Mesendoderm (in vitro differentiated cells): Measurements from ENCODE around the gene MORF4L2.
"Not testable (repeated sequence)": the region's sequence is repeated elsewhere in the genome, so short reads cannot be mapped to it uniquely, and the experiment has no call there.

ENCODE experiments used
- DNase-seq: peaks from one replicate; pipeline ENCODE4 v3.0.0; 2013
- H2AK5ac ChIP-seq: 2 replicates; pipeline ENCODE4 v1.6.1; 2013; ENCODE audit warnings: low read length, inconsistent platforms
- H2BK120ac ChIP-seq: 2 replicates; pipeline ENCODE4 v1.6.1; 2013; ENCODE audit warnings: low read depth, mild to moderate bottlenecking, low read length, moderate library complexity, mixed read lengths
- H2BK15ac ChIP-seq: replicated peaks from 2 replicates; pipeline ENCODE4 v1.6.1; 2013; ENCODE audit warnings: low read depth, mild to moderate bottlenecking, moderate library complexity
- H2BK5ac ChIP-seq: 2 replicates; pipeline ENCODE4 v1.6.1; 2013; ENCODE audit warnings: low read length, inconsistent platforms
- H3K18ac ChIP-seq: 2 replicates; pipeline ENCODE4 v1.6.1; 2013; ENCODE audit warnings: mild to moderate bottlenecking, low read length, mixed read lengths
- H3K23ac ChIP-seq: one replicate; pipeline ENCODE4 v1.6.1; 2013; ENCODE audit warnings: low read length
- H3K27ac ChIP-seq: 2 replicates; pipeline ENCODE4 v1.5.1; 2013; ENCODE audit warnings: low read depth, mild to moderate bottlenecking, inconsistent platforms, low read length, moderate library complexity
- H3K27me3 ChIP-seq: 2 replicates; pipeline ENCODE4 v1.6.1; 2013; ENCODE audit warnings: low read length, control low read depth, mild to moderate bottlenecking, inconsistent platforms; ENCODE audit not compliant: insufficient read depth, poor library complexity
- H3K36me3 ChIP-seq: 2 replicates; pipeline ENCODE4 v1.6.1; 2013; ENCODE audit warnings: low read length, inconsistent platforms; ENCODE audit not compliant: control insufficient read depth, insufficient read depth
- H3K4ac ChIP-seq: one replicate; pipeline ENCODE4 v1.6.1; 2013; ENCODE audit warnings: low read depth, mild to moderate bottlenecking, low read length, moderate library complexity
- H3K4me1 ChIP-seq: 2 replicates; pipeline ENCODE4 v1.6.1; 2013; ENCODE audit warnings: low read depth, low read length, inconsistent platforms; ENCODE audit not compliant: control insufficient read depth
- H3K4me2 ChIP-seq: 2 replicates; pipeline ENCODE4 v1.6.1; 2013; ENCODE audit warnings: low read length
- H3K4me3 ChIP-seq: 2 replicates; pipeline ENCODE4 v1.5.1; 2013; ENCODE audit warnings: mild to moderate bottlenecking, low read length
- H3K56ac ChIP-seq: one replicate; pipeline ENCODE4 v1.6.1; 2013; ENCODE audit warnings: low read length
- H3K79me1 ChIP-seq: 2 replicates; pipeline ENCODE4 v1.6.1; 2013; ENCODE audit warnings: low read length, inconsistent platforms
- H3K79me2 ChIP-seq: 2 replicates; pipeline ENCODE4 v1.6.1; 2013; ENCODE audit warnings: mild to moderate bottlenecking, low read length; ENCODE audit not compliant: control insufficient read depth, insufficient read depth
- H3K9ac ChIP-seq: 2 replicates; pipeline ENCODE4 v1.6.1; 2013; ENCODE audit warnings: low read length, inconsistent platforms
- H4K5ac ChIP-seq: one replicate; pipeline ENCODE4 v1.6.1; 2013; ENCODE audit warnings: low read length
- H4K8ac ChIP-seq: one replicate; pipeline ENCODE4 v1.6.1; 2013; ENCODE audit warnings: low read depth, mild to moderate bottlenecking, control low read depth, low read length, moderate library complexity
- WGBS: extraction: QIAGEN DNeasy Blood & Tissue Kit; methylation state at CpG from one replicate; pipeline ENCODE4 v1.1.7; 2013; ENCODE audit warnings: low lambda C conversion rate, missing lambda C conversion rate; ENCODE audit not compliant: insufficient coverage; ENCODE audit errors: extremely low coverage; 5-methylcytosine and 5-hydroxymethylcytosine counted together

MORF4L2 gene

DNA sequence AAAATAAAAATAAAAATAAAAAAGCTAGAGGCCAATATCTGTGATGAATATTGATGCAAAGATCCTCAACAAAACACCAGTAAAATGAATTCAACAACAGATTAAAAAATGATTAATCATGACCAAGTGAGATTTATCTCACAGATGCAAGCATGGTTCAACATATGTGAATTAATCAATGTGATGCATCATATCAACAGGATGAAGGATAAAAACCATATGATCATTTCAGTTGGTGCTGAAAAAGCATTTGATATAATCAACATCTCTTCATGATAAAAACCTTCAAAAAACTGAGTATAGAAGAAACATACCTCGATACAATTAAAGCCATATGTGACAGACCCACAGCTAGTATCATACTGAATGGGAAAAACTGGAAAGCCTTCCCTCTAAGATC, 38.9 kb downstream of the MORF4L2 start:
- no peak overlapping the region for H3K4me3 ChIP-seq
- no peak overlapping the region for H3K9ac ChIP-seq
- H4K8ac ChIP-seq = no peak overlapping the region
- H3K4me1 ChIP-seq = no peaks in the 10 kb centered on the region
- no peak overlapping the region for H3K18ac ChIP-seq
- H2BK120ac ChIP-seq = no peak overlapping the region
- H2AK5ac ChIP-seq = no peak overlapping the region
- H2BK15ac ChIP-seq = no peak overlapping the region
- no peak overlapping the region for H3K4ac ChIP-seq
- no peak overlapping the region for H3K4me2 ChIP-seq
- no peaks in the 10 kb centered on the region for H3K79me2 ChIP-seq
- H3K56ac ChIP-seq = no peak overlapping the region
- no CpG with 5 or more reads among the region's 1 CpG for WGBS
- H4K5ac ChIP-seq = no peak overlapping the region
- H2BK5ac ChIP-seq = no peak overlapping the region
- H3K36me3 ChIP-seq = no peaks in the 10 kb centered on the region
- DNase-seq = no peak
- no peak overlapping the region for H3K23ac ChIP-seq
- H3K27ac ChIP-seq = no peak overlapping the region
- no peaks in the 10 kb centered on the region for H3K79me1 ChIP-seq
- H3K27me3 ChIP-seq = no peaks in the 10 kb centered on the region

DNA sequence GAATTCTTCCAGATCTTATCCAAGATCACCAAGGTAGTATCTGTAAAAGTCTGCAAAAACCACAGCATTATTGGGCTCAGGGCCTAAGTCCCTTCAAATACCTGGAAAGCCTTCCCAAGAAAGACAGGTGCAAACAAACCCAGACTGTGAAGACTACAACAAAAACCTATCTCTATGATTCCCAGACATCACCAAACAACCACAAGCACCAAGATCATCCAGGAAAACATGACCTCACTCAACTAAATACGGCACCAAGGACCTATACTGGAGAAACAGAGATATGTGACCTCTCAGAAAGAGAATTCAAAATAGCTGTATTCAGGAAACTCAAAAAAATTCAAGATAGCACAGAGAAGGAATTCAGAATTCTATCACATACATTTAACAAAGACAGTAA, 42.4 kb downstream of the MORF4L2 start:
- Histone ChIP-seq H3K18ac (no peak overlapping the region), H3K56ac (no peak overlapping the region), H4K8ac (no peak overlapping the region), H3K79me1 (no peaks in the 10 kb centered on the region), H2AK5ac (no peak overlapping the region), H2BK5ac (no peak overlapping the region), H3K4ac (no peak overlapping the region), H3K9ac (no peak overlapping the region), H4K5ac (no peak overlapping the region), H2BK15ac (no peak overlapping the region), H3K4me2 (no peak overlapping the region), H3K79me2 (no peaks in the 10 kb centered on the region), H3K4me3 (no peak overlapping the region), H3K36me3 (no peaks in the 10 kb centered on the region), H3K23ac (no peak overlapping the region), H2BK120ac (no peak overlapping the region), H3K27me3 (no peaks in the 10 kb centered on the region), H3K4me1 (no peaks in the 10 kb centered on the region), H3K27ac (no peak overlapping the region)
- no CpG with 5 or more reads among the region's 1 CpG for WGBS
- DNase-seq = no peak

DNA sequence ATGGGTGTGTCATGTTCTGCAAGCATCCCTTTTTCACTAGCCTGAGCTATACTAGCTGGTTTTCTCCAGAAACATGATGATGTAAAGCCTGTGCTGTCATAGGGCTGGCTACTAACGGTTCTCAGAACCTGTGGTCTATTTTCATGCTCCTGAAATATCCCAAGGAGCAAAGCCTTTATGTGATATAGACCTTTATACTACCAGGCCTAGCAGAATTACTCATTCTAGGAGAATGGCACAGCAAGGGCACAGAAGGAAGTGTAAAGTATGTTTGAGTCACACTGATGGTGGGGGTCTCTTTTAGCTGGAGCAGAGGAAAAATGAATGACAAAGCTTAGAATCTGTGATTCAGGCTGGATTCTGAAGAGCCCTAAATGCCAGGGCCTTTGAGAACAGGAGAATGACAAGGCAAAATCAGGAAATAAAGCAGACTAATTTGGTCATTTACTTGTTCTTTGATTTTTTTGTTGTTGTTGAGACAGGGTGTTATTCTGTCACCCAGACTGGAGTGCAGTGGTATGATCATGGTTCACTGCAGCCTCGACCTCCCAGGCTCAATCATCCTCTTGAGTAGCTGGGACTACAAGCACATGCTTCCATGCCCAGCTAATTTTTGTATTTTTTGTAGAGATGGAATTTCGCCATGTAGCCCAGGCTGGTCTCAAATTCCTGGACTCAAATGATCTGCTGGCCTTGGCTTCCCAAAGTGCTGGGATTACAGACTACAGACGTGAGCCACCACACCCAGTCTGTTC, 45.9 kb downstream of the MORF4L2 start:
- no peak overlapping the region for H3K18ac ChIP-seq
- no peak overlapping the region for H3K4ac ChIP-seq
- DNase-seq = no peak
- no CpG with 5 or more reads among the region's 4 CpGs for WGBS
- H3K4me1 ChIP-seq = no peaks in the 10 kb centered on the region
- no peaks in the 10 kb centered on the region for H3K27me3 ChIP-seq
- no peak overlapping the region for H3K27ac ChIP-seq
- no peak overlapping the region for H3K4me2 ChIP-seq
- no peaks in the 10 kb centered on the region for H3K79me1 ChIP-seq
- no peak overlapping the region for H3K56ac ChIP-seq
- no peak overlapping the region for H4K5ac ChIP-seq
- no peak overlapping the region for H2BK120ac ChIP-seq
- H3K4me3 ChIP-seq = no peak overlapping the region
- H3K36me3 ChIP-seq = no peaks in the 10 kb centered on the region
- no peak overlapping the region for H4K8ac ChIP-seq
- no peak overlapping the region for H2BK15ac ChIP-seq
- no peak overlapping the region for H2BK5ac ChIP-seq
- no peak overlapping the region for H2AK5ac ChIP-seq
- no peaks in the 10 kb centered on the region for H3K79me2 ChIP-seq
- no peak overlapping the region for H3K9ac ChIP-seq
- no peak overlapping the region for H3K23ac ChIP-seq

GRCh38 chrX:103638479-103639346, 47.8 kb downstream of the MORF4L2 start:
- H3K56ac ChIP-seq, H4K5ac ChIP-seq, H3K79me2 ChIP-seq, H2BK120ac ChIP-seq, H3K4me2 ChIP-seq, H2BK15ac ChIP-seq, H3K18ac ChIP-seq, H4K8ac ChIP-seq, H3K4me1 ChIP-seq, H3K23ac ChIP-seq, H3K4me3 ChIP-seq, H2BK5ac ChIP-seq, H2AK5ac ChIP-seq, H3K36me3 ChIP-seq, H3K79me1 ChIP-seq, H3K27me3 ChIP-seq, H3K9ac ChIP-seq, H3K27ac ChIP-seq, H3K4ac ChIP-seq: not testable (repeated sequence)
- DNase-seq = peak; percentile 54
- WGBS = no CpG with 5 or more reads among the region's 6 CpGs

DNA sequence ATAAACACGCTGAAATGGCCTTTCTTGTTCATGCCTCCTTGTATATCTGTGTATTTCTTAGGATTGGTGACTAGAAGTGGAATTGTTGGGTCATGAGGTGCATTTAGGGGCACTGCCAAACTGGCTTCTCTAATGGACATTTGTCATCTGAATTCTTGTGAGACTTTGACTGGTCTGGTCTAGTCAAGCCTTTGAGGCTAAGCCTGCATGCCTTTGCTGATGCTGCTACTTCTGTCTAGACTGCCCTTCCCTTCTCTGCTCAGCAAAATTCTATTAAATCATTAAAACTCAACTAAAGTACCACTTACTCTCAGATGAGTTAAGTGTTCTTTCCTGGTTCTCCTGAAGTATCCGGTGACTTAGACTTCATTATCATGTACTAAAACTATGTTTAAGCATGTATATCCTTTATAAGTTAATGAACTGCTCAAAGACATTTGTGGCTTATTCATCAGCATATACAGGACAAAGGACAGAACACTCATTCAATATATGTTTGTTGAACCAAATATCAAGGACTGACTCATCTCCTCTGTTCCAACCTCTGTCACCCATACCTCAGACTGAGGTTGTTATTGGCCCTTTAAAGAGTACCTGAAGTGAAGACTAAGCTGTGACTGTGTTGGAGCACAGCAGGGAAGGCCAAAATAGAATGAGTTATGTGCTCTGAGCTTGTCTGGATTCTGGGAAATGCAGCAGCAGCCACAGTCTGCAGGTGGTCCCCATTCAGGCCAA, 48.7 kb downstream of the MORF4L2 start:
- Histone ChIP-seq H3K56ac (no peak overlapping the region), H3K9ac (no peak overlapping the region), H3K27ac (no peak overlapping the region), H2BK15ac (no peak overlapping the region), H3K4ac (no peak overlapping the region), H3K27me3 (no peaks in the 10 kb centered on the region), H2AK5ac (no peak overlapping the region), H2BK5ac (no peak overlapping the region), H3K79me1 (no peaks in the 10 kb centered on the region), H3K23ac (no peak overlapping the region), H2BK120ac (no peak overlapping the region), H4K8ac (no peak overlapping the region), H4K5ac (no peak overlapping the region), H3K18ac (no peak overlapping the region), H3K4me2 (no peak overlapping the region), H3K36me3 (no peaks in the 10 kb centered on the region), H3K79me2 (no peaks in the 10 kb centered on the region), H3K4me1 (no peaks in the 10 kb centered on the region), H3K4me3 (no peak overlapping the region)
- no CpG with 5 or more reads among the region's 2 CpGs for WGBS
- DNase-seq = no peak
